GM23248 (cell line): Measurements from ENCODE around the gene PARVA.

ENCODE experiments used
- EZH2 ChIP-seq: fragments of 200-600 bp; sonication (generic); IDR thresholded peaks from 2 replicates; pipeline ENCODE4 v1.6.1; 2018; ENCODE audit warnings: antibody characterized with exemption, mild to moderate bottlenecking; ENCODE audit not compliant: insufficient read depth, poor library complexity, severe bottlenecking
- EZH2phosphoT487 ChIP-seq: fragments of 200-600 bp; sonication (generic); IDR thresholded peaks from 2 replicates; pipeline ENCODE4 v1.6.1; 2018; ENCODE audit warnings: antibody characterized with exemption, moderate library complexity, mild to moderate bottlenecking, low read depth; ENCODE audit not compliant: insufficient read depth

GRCh38 chr11:12464303-12464702 lies 86.9 kb downstream of the PARVA start:
- TF ChIP-seq EZH2 (no peak), EZH2phosphoT487 (no peak)
